CD14-positive monocyte (primary cell): ENCODE data around the gene INO80. TPM values are rescaled to one million over a fixed set of nuclear protein-coding genes. Genes with fewer than 3 reads are reported as not detected.

ENCODE experiments used
- DNase-seq, 3 donors: peaks; one replicate each; pipeline ENCODE4 v3.0.0-alpha.2; 2011 to 2022
- H2AFZ ChIP-seq: 2 replicates; pipeline ENCODE4 v1.6.0; 2012; ENCODE audit warnings: mild to moderate bottlenecking, low read depth, low read length, inconsistent platforms; ENCODE audit not compliant: insufficient read depth, poor library complexity, severe bottlenecking
- H3K27ac ChIP-seq, 2 donors: 1 replicate in 1 of 2; 2 replicates in 1 of 2; pipeline ENCODE4 v1.5.1; 2012 to 2013; ENCODE audit warnings: low read length in 2 of 2, control low read depth in 1 of 2, inconsistent platforms in 1 of 2, low read depth in 1 of 2, mild to moderate bottlenecking in 1 of 2
- H3K27me3 ChIP-seq, 2 donors: one replicate each; pipeline versions ENCODE4 v1.6.0 to v1.6.1; 2011 to 2013; ENCODE audit warnings: low read length in 2 of 2; ENCODE audit not compliant: control insufficient read depth in 2 of 2, insufficient read depth in 2 of 2
- H3K36me3 ChIP-seq, 2 donors: replicated peaks in 1 of 2; 1 replicate in 1 of 2; 2 replicates in 1 of 2; pipeline versions ENCODE4 v1.5.1 to v1.6.1; 2012 to 2013; ENCODE audit warnings: low read length in 2 of 2, control low read depth in 1 of 2, inconsistent platforms in 1 of 2, mild to moderate bottlenecking in 1 of 2; ENCODE audit not compliant: insufficient read depth in 2 of 2, control insufficient read depth in 1 of 2
- H3K4me1 ChIP-seq, 2 donors: 1 replicate in 1 of 2; 2 replicates in 1 of 2; pipeline versions ENCODE4 v1.5.1 to v1.6.1; 2012 to 2013; ENCODE audit warnings: low read length in 2 of 2, control low read depth in 1 of 2, inconsistent platforms in 1 of 2, mild to moderate bottlenecking in 1 of 2, moderate library complexity in 1 of 2; ENCODE audit not compliant: insufficient read depth in 2 of 2, control insufficient read depth in 1 of 2
- H3K4me2 ChIP-seq: replicated peaks from 2 replicates; pipeline ENCODE3; 2012; ENCODE audit warnings: low read length, moderate library complexity, mild to moderate bottlenecking; ENCODE audit not compliant: poor library complexity, severe bottlenecking; ENCODE audit errors: extremely low read depth
- H3K4me3 ChIP-seq, 3 experiments: fragments of 200-600 bp in 1 of 3; sonication (generic) in 1 of 3; replicated peaks in 1 of 3; 1 replicate in 2 of 3; 2 replicates in 1 of 3; pipeline ENCODE4 v1.5.1; 2011 to 2013; ENCODE audit warnings: low read length in 3 of 3, mild to moderate bottlenecking in 3 of 3, control low read depth in 2 of 3, low read depth in 2 of 3, inconsistent platforms in 1 of 3, moderate library complexity in 1 of 3
- H3K79me2 ChIP-seq: 2 replicates; pipeline ENCODE4 v1.6.0; 2012; ENCODE audit warnings: mild to moderate bottlenecking, control low read depth, inconsistent platforms, low read length, moderate library complexity; ENCODE audit not compliant: insufficient read depth
- H3K9ac ChIP-seq: 2 replicates; pipeline ENCODE4 v1.6.0; 2017; ENCODE audit warnings: low read length, mild to moderate bottlenecking; ENCODE audit not compliant: insufficient read depth, poor library complexity, severe bottlenecking
- H3K9me3 ChIP-seq, 2 donors: replicated peaks in 1 of 2; 1 replicate in 1 of 2; 2 replicates in 1 of 2; pipeline versions ENCODE4 v1.5.1 to v1.6.1; 2012 to 2013; ENCODE audit warnings: low read length in 2 of 2, control low read depth in 1 of 2; ENCODE audit not compliant: control insufficient read depth in 1 of 2, insufficient read depth in 1 of 2
- H4K20me1 ChIP-seq: 2 replicates; pipeline ENCODE4 v1.6.0; 2012; ENCODE audit warnings: mild to moderate bottlenecking, low read length, control low read depth, moderate library complexity; ENCODE audit not compliant: insufficient read depth
- H3K27ac Mint-ChIP-seq, 7 donors: one replicate each; pipeline ENCODE4 v1.8.0; 2020; ENCODE audit warnings: mild to moderate bottlenecking in 7 of 7, mixed read lengths in 7 of 7, moderate library complexity in 6 of 7, inconsistent platforms in 2 of 7
- H3K27me3 Mint-ChIP-seq, 3 donors: one replicate each; pipeline ENCODE4 v1.8.0; 2021 to 2022; ENCODE audit warnings: low read depth in 3 of 3, mild to moderate bottlenecking in 3 of 3, mixed read lengths in 3 of 3, moderate library complexity in 3 of 3, inconsistent platforms in 1 of 3
- H3K36me3 Mint-ChIP-seq, 2 donors: one replicate each; pipeline ENCODE4 v1.8.0; 2020; ENCODE audit warnings: mixed read lengths in 2 of 2, inconsistent platforms in 1 of 2, mild to moderate bottlenecking in 1 of 2
- H3K4me1 Mint-ChIP-seq: one replicate; pipeline ENCODE4 v1.8.0; 2020; ENCODE audit warnings: mild to moderate bottlenecking, mixed read lengths
- H3K4me3 Mint-ChIP-seq, 2 donors: one replicate each; pipeline ENCODE4 v1.8.0; 2020; ENCODE audit warnings: mild to moderate bottlenecking in 2 of 2, mixed read lengths in 2 of 2, moderate library complexity in 1 of 2
- H3K9me3 Mint-ChIP-seq, 7 donors: one replicate each; pipeline ENCODE4 v1.8.0; 2020 to 2022; ENCODE audit warnings: mixed read lengths in 7 of 7, mild to moderate bottlenecking in 6 of 7, moderate library complexity in 6 of 7, inconsistent platforms in 2 of 7
- CTCF ChIP-seq: fragments of 200-600 bp; IDR thresholded peaks from one replicate; pipeline ENCODE4 v1.8.0; 2022; ENCODE audit warnings: antibody characterized with exemption, mild to moderate bottlenecking
- WGBS: methylation state at CpG from one replicate; pipeline ENCODE4 v1.1.5; 2013; ENCODE audit warnings: missing lambda C conversion rate; ENCODE audit not compliant: insufficient coverage; 5-methylcytosine and 5-hydroxymethylcytosine counted together
- intact Hi-C, 2 donors: fragments of 100-400 bp; cut with micrococcal nuclease; formaldehyde crosslinking; loops; one replicate each; pipeline versions ENCODE4 v1.15.0 to v1.15.1; 2023
- polyA plus RNA-seq, 3 donors: library from polyadenylated mRNA; depleted of rRNA in 1 of 3; unstranded in 2 of 3; stranded (reverse) in 1 of 3; fragments of 300-500 nt in 2 of 3; fragments of >200 nt in 1 of 3; fragmentation: Illumina TruSeq in 2 of 3; gene quantifications; 1 replicate in 2 of 3; 2 replicates in 1 of 3; pipeline ENCODE4 v1.2.3, GENCODE V29; 2012 to 2021

INO80 gene
- polyA plus RNA-seq, 3 donors, result 2.3 to 13.1 (median 2.4) TPM

GRCh38 chr15:40941528-40942336 lies 174.3 kb downstream of the INO80 start:
- Mint-ChIP-seq H3K27me3 (peaks cover 9 to 16% (median 12%) of the 10 kb centered on the region in 3 donors), H3K9me3 (no peaks in the 10 kb centered on the region), H3K4me3 (peak overlapping the region; percentile 77 to 88), H3K4me1 (peaks cover 35% of the 10 kb centered on the region), H3K27ac (peak overlapping the region in 6 of 7 donors; percentile 37 to 86 (median 54)), H3K36me3 (no peaks in the 10 kb centered on the region)
- no peaks in the 10 kb centered on the region for H3K27me3 ChIP-seq
- peak overlapping the region; percentile 82 for H3K4me2 ChIP-seq
- no peaks in the 10 kb centered on the region for H3K79me2 ChIP-seq
- H3K4me1 ChIP-seq, result peaks cover 34 to 40% of the 10 kb centered on the region in 2 donors
- WGBS, result under 1% methylated on average over 82 of the region's 92 CpGs
- peak; percentile 76 for TF ChIP-seq CTCF
- intact Hi-C loops, result loop anchor here in 1 of 2 donors (5.0 to 10.0 kb wide), 2 partner anchors 34 to 83 kb away; no protein-coding TSS in a partner anchor
- peak overlapping the region; percentile 64 to 75 for H3K27ac ChIP-seq
- H3K9ac ChIP-seq, result peak overlapping the region; percentile 68
- DNase-seq, result peak; percentile 73 to 81 (median 76)
- peak overlapping the region; percentile 57 to 80 (median 76) for H3K4me3 ChIP-seq
- no peaks in the 10 kb centered on the region for H3K36me3 ChIP-seq
- H2AFZ ChIP-seq, result peak overlapping the region; percentile 94
- no peaks in the 10 kb centered on the region for H3K9me3 ChIP-seq
- H4K20me1 ChIP-seq, result no peaks in the 10 kb centered on the region

DNA sequence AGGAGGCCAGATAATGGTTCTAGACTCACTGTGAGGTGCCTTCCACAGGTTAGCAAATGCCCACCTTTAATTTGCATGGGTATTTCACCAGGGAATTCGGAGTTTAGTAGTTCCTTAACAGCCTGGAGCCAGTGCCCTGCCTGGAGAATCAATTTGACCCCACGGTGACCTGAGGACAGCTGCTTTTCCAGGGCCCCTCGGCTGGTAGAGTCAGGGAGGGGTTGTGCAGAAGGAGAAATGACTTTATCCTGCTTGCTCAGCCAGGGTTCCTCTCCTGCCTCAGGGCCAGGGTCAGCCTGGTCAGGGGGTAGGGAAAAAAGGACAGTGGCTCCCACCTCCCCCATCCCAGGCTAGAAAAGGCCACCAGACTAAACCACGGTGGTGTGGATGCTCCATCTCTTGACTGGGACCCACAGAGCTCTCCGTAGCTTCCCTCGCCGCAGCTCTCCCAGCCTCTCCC lies 175.0 kb downstream of the INO80 start:
- Histone ChIP-seq H2AFZ (peak overlapping the region; percentile 94), H4K20me1 (no peaks in the 10 kb centered on the region), H3K79me2 (no peaks in the 10 kb centered on the region), H3K9me3 (no peaks in the 10 kb centered on the region), H3K27me3 (no peaks in the 10 kb centered on the region), H3K4me1 (peaks cover 34 to 40% of the 10 kb centered on the region in 2 donors), H3K9ac (peak overlapping the region; percentile 68), H3K36me3 (no peaks in the 10 kb centered on the region), H3K27ac (peak overlapping the region; percentile 35 to 41), H3K4me3 (peak overlapping the region; percentile 16 to 80 (median 39)), H3K4me2 (peak overlapping the region; percentile 82)
- no peaks in the 10 kb centered on the region for H3K9me3 Mint-ChIP-seq
- no peak for DNase-seq
- intact Hi-C loops, result loop anchor here in 1 of 2 donors (5.0 to 10.0 kb wide), 2 partner anchors 34 to 84 kb away; no protein-coding TSS in a partner anchor
- H3K27ac Mint-ChIP-seq, result peak overlapping the region in 5 of 7 donors; percentile 33 to 86 (median 46)
- TF ChIP-seq CTCF, result no peak
- peaks cover 9 to 17% (median 12%) of the 10 kb centered on the region in 3 donors for H3K27me3 Mint-ChIP-seq
- peak overlapping the region; percentile 72 to 83 for H3K4me3 Mint-ChIP-seq
- H3K36me3 Mint-ChIP-seq, result no peaks in the 10 kb centered on the region
- 18% methylated on average over 4 of the region's 7 CpGs for WGBS
- peaks cover 35% of the 10 kb centered on the region for H3K4me1 Mint-ChIP-seq
